GM12801 (cell line): ENCODE data around the gene TBL1XR1.

Experiments
- TF ChIP-seq, protein P1 (sequence below): IDR thresholded peaks from one replicate; pipeline ENCODE4 v1.5.1; 2011; ENCODE audit warnings: control low read depth; ENCODE audit not compliant: insufficient read length; ENCODE audit errors: extremely low read depth

The TBL1XR1 gene

DNA sequence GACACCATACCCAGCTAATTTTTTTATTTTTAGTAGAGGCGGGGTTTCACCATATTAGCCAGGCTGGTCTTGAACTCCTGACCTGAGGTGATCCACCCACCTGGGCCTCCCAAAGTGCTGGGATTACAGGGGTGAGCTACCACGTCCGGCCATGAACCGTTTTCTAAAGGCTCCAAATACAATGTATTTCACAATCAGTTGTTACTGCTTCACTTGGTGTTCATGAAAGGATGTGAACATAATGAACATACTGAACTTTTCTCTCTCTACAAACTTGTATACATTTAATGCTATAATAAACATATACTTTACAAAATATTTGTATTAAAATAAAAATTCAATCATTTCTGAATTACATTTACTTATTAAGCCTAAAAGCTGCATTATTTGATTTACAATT lies 28.9 kb downstream of the TBL1XR1 start:
- TF ChIP-seq, protein P1, sequence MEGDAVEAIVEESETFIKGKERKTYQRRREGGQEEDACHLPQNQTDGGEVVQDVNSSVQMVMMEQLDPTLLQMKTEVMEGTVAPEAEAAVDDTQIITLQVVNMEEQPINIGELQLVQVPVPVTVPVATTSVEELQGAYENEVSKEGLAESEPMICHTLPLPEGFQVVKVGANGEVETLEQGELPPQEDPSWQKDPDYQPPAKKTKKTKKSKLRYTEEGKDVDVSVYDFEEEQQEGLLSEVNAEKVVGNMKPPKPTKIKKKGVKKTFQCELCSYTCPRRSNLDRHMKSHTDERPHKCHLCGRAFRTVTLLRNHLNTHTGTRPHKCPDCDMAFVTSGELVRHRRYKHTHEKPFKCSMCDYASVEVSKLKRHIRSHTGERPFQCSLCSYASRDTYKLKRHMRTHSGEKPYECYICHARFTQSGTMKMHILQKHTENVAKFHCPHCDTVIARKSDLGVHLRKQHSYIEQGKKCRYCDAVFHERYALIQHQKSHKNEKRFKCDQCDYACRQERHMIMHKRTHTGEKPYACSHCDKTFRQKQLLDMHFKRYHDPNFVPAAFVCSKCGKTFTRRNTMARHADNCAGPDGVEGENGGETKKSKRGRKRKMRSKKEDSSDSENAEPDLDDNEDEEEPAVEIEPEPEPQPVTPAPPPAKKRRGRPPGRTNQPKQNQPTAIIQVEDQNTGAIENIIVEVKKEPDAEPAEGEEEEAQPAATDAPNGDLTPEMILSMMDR = no peak

DNA sequence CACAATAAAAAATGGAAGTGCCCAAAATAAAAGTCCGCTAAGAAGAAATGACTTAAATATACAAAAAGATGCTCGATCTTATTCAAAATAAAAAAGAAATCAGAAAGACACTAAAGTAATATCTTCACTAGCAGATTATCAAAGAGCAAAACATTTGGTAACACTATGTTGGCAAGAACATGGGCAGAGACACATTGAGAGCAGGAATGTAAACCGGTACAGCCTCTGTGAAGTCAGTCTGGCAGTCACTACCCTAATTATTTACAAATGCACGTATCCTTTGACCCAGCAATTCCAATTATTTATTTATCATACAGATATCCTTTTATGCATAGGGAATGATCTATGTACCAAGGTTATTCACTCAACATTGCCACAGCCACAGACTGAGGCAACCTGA lies 34.5 kb downstream of the TBL1XR1 start:
- TF ChIP-seq, protein P1 = no peak

DNA sequence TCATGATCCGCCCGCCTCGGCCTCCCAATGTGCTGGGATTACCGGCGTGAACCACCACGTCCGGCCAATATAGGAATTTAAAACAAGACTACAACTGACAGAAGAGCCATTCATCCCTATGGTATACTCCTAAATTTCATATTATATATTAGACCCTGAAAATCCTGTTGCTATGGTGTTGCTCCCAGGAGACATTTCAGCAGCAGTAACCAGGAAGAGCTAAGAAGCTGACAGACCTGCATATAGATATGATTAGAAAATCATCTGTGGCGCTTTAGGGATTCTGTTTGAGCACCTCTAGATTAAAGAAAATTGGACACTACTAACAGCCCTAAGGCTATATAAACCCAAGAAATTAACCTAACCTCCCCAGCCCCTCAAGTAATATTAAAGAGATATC lies 38.8 kb downstream of the TBL1XR1 start:
- TF ChIP-seq, protein P1 = no peak

DNA sequence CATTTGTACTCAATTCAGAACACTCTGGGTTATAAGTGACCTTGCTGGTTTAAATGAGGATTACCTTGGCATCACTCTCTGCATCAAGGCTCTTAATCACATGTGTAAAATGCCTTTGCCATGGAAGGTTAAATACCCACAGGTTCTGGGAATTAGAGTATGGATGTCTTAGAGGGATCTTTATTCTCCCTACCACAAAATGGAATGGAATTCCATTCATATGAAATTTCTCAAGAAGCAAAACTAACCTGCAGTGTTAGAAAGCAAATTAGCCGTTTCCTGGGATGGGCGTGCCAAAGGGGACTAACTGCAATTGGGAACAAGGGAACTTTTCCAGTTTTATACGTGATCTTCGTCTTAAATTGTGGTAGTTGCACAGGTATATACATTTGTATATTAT lies 39.8 kb downstream of the TBL1XR1 start:
- TF ChIP-seq, protein P1 = no peak

DNA sequence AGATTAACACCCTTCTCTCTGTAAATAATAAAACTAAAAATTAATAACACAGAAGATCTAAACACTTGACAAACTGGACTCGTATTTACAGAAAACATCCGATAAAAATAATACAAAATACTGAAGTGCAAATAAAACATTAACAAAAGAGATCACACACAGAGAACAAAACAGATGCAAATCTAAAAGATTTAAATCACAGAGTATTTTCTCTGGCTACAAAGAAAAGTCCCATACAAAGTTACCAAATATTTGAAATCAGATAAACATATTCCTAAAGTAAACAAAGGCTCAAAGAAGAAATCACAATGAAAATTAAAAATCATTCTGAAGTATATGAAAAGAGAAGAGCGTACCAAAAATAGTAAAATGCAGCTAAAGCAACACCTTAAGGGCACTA lies 42.5 kb downstream of the TBL1XR1 start:
- TF ChIP-seq, protein P1 = no peak

DNA sequence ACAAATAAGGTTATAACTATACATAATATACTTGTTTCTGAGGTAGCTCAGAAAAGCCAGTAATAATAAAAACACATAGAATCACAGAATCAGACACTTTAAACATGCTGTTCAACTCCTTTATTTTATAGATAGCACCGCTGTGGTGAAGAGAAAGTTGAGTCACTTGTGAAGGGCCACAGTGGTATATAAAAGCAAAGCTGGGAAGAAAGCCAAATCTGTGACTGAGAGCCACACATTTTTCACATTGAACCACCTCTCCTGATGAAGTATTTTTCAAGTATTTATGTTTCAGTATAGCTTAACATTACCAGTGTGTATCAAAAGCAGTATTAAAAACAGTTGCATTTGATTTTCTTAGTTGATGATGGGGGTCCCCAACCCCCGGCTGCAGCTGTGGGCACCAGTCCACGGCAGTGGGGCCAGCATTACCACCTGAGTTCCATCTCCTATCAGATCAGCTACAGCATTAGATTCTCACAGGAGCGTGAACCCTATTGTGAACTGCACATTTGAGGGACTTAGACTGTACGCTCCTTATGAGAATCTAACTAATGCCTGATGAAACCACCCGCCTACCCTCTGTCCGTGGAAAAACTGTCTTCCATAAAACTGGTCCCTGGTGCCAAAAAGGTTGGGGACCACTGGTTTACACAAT lies 46.2 kb downstream of the TBL1XR1 start:
- TF ChIP-seq, protein P1 = no peak

DNA sequence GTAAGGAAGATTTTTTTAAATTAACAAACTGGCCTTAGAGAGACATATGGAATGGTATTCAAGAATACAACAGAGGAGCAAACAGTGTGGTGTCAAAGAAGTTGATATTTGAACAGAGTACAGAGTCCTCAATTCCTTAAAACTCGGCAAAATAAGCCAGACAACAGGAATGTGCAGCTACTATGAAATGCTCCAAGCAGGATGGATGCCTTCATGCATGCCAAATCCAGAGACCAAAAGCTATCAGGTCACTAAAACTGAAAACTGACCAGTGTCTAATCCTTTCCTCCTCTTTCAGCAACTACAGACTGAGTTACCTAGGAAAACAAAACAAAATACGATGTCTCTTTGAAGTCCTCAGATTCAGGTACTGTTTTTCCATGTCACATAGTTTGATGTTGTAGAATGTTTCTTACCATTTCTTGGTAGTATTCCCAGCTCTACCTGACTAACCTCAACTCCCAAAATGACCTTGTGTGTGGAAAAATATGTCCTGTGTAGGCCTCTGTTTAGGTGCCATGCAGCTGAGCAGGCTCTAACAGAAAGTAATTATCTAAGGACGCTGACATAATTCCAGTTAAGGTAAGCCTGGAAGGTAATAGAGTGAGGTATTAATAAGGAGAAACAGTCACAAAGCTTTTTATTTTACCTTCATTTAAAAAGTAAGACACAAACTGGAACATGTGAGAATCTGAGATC lies 46.9 kb downstream of the TBL1XR1 start:
- TF ChIP-seq, protein P1 = no peak
